NT2/D1 (cell line): ENCODE measurements around the gene POLDIP3.

Source experiments
- SUZ12 ChIP-seq: IDR thresholded peaks from 2 replicates; pipeline ENCODE4 v1.6.1; 2011; ENCODE audit not compliant: insufficient read length, insufficient read depth; ENCODE audit errors: extremely low read depth
- YY1 ChIP-seq: IDR thresholded peaks from 2 replicates; pipeline ENCODE4 v1.6.1; 2011; ENCODE audit not compliant: insufficient read length, insufficient read depth
- ZNF274 ChIP-seq: IDR thresholded peaks from 2 replicates; pipeline ENCODE4 v1.6.1; 2011; ENCODE audit warnings: mild to moderate bottlenecking, low read depth, low read length

GRCh38 chr22:42565956-42566355 is 48.7 kb downstream of the POLDIP3 start:
- TF ChIP-seq YY1 (no peak), SUZ12 (no peak), ZNF274 (no peak)
